ENCODE measurements around the gene PRR3.

PRR3 gene

GRCh38 chr6:30573113-30573512 lies 16.0 kb downstream of the PRR3 start:
- DNase-seq: no peak

GRCh38 chr6:30578051-30578450 lies 21.0 kb downstream of the PRR3 start:
- no peak for DNase-seq

- no peak for DNase-seq
These were observed 26.8 kb downstream of the PRR3 start for GRCh38 chr6:30583921-30584320.

- DNase-seq: no peak
These were observed 32.8 kb downstream of the PRR3 start for GRCh38 chr6:30589754-30590358.

GRCh38 chr6:30590509-30590908 lies 33.4 kb downstream of the PRR3 start:
- no peak for DNase-seq

- no peak for DNase-seq
These were observed 33.9 kb downstream of the PRR3 start for GRCh38 chr6:30591008-30591407.

- DNase-seq: no peak
These were observed 35.2 kb downstream of the PRR3 start for GRCh38 chr6:30592287-30592686.

GRCh38 chr6:30597315-30598144 lies 40.4 kb downstream of the PRR3 start:
- peak; percentile 80 for DNase-seq

GRCh38 chr6:30598912-30599624 lies 42.0 kb downstream of the PRR3 start:
- DNase-seq: no peak

- DNase-seq: no peak
These were observed 42.7 kb downstream of the PRR3 start for GRCh38 chr6:30599625-30600324.

GRCh38 chr6:30600451-30600961 lies 43.4 kb downstream of the PRR3 start:
- DNase-seq: no peak

- DNase-seq: no peak
These were observed 44.3 kb downstream of the PRR3 start for GRCh38 chr6:30601436-30601814.

GRCh38 chr6:30601815-30602641 lies 44.9 kb downstream of the PRR3 start:
- DNase-seq: no peak

GRCh38 chr6:30603961-30604360 lies 46.9 kb downstream of the PRR3 start:
- DNase-seq: no peak

- no peak for DNase-seq
These were observed 53.0 kb downstream of the PRR3 start for GRCh38 chr6:30610065-30610464.

GRCh38 chr6:30611150-30611855 lies 54.2 kb downstream of the PRR3 start:
- no peak for DNase-seq

GRCh38 chr6:30611856-30612194 lies 54.7 kb downstream of the PRR3 start:
- DNase-seq: no peak

GRCh38 chr6:30612213-30612612 lies 55.1 kb downstream of the PRR3 start:
- DNase-seq: no peak

- DNase-seq: no peak
These were observed 55.7 kb downstream of the PRR3 start for GRCh38 chr6:30612687-30613248.

Data from activated CD8-positive, alpha-beta memory T cell treated with anti-CD3 and anti-CD28 coated beads, Interleukin-2, amount 50 U/mL, for 4 hours (primary cell).